Measurements from ENCODE around the gene BIRC3. TPM values are rescaled to one million over a fixed set of nuclear protein-coding genes. Genes with fewer than 3 reads are reported as not detected.

Gene BIRC3
- total and polyA plus RNA-seq, 10 donors, result 35.0 to 164 (median 93.7) TPM

DNA sequence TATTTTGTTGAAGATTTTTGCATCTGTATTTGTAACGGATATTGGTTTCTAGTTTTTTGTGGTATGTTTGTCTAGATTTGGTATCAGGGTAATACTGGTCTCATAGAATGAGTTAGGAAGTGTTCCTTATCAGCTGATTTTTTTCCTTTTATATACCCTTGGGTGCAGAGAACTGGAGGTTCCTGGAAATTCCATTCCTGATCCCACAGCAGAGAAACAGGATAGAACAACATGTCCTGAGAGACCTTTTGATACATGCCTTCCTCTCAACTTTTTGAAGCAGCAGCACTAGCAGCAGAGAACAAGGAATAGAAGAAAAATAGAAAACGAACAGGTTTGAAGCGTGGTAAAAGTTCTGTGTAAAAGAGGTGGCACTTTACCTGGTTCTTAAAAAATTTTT lies 66.6 kb downstream of the BIRC3 start:
- Histone ChIP-seq H3K27me3 (replicated peaks in 1 of 7) (no peaks in the 10 kb centered on the region), H3K9me3 (no peaks in the 10 kb centered on the region), H3K27ac (peak overlapping the region in 5 of 8 donors; percentile 18 to 67 (median 57)), H3K36me3 (peaks cover 0 to 100% (median 43%) of the 10 kb centered on the region in 6 donors), H3K4me3 (no peak overlapping the region), H3K4me1 (peaks cover 0 to 29% (median 3%) of the 10 kb centered on the region in 6 donors)
- 82 to 89% (median 87%) methylated on average over 3 of the region's 3 CpGs for WGBS, 5 donors
- no peak for DNase-seq
- no peak for TF ChIP-seq POLR2AphosphoS5 (IDR thresholded peaks at IDR 0.05)
- TF ChIP-seq, protein P1, sequence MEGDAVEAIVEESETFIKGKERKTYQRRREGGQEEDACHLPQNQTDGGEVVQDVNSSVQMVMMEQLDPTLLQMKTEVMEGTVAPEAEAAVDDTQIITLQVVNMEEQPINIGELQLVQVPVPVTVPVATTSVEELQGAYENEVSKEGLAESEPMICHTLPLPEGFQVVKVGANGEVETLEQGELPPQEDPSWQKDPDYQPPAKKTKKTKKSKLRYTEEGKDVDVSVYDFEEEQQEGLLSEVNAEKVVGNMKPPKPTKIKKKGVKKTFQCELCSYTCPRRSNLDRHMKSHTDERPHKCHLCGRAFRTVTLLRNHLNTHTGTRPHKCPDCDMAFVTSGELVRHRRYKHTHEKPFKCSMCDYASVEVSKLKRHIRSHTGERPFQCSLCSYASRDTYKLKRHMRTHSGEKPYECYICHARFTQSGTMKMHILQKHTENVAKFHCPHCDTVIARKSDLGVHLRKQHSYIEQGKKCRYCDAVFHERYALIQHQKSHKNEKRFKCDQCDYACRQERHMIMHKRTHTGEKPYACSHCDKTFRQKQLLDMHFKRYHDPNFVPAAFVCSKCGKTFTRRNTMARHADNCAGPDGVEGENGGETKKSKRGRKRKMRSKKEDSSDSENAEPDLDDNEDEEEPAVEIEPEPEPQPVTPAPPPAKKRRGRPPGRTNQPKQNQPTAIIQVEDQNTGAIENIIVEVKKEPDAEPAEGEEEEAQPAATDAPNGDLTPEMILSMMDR (IDR thresholded peaks at IDR 0.05 in 8 of 11, conservative IDR thresholded peaks at IDR 0.05 in 3 of 11), result no peak
- no peak for TF ChIP-seq POLR2A (IDR thresholded peaks at IDR 0.05)
- intact Hi-C loops (cut with DNase I; ENCODE audit: low total_unique reads), result no loop called here

DNA sequence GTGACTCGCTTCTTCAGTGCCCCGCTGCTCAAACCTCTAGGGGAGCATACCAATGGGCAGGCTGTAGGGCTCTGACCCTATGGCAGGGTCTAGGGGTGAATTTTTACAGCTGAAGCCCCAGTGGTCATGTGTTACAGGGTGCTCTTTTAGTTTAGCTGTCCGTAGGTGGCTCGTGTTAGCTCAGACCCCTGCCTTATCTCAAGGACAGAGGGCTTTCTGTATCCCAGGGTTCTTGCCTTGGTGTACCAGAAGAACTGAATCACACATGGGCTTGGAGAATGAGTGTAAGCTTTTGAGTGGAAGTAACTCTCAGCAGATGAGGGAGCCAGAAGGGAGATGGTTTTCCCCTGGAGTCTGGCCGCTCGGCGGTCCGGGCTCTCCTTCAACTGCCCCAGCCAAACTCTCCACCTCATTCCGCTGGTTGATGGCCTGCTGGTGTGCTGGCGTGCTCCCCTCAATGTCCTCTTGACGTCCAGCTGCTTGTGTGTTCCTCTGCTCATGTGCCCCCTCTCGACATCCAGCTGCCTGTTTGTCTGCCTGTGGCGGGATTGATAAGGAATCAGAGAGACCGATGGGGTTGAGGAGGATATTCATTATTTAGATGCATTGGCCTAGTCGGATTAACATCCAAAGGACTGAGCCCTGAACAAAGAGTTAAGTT lies 67.3 kb downstream of the BIRC3 start:
- no peaks in the 10 kb centered on the region for H3K27me3 ChIP-seq (replicated peaks in 1 of 7)
- H3K9me3 ChIP-seq, result no peaks in the 10 kb centered on the region
- H3K36me3 ChIP-seq, result peaks cover 0 to 100% (median 43%) of the 10 kb centered on the region in 6 donors
- H3K27ac ChIP-seq, result peak overlapping the region in 5 of 8 donors; percentile 18 to 67 (median 57)
- peaks cover 0 to 29% (median 3%) of the 10 kb centered on the region in 6 donors for H3K4me1 ChIP-seq
- no peak overlapping the region for H3K4me3 ChIP-seq
- DNase-seq, result no peak
- intact Hi-C loops (cut with DNase I; ENCODE audit: low total_unique reads), result no loop called here
- TF ChIP-seq POLR2AphosphoS5 (IDR thresholded peaks at IDR 0.05), result peak; percentile 33 to 68 (median 62)
- no peak for TF ChIP-seq POLR2A (IDR thresholded peaks at IDR 0.05)
- WGBS, 5 donors, result 77 to 85% (median 79%) methylated on average over 15 of the region's 15 CpGs

DNA sequence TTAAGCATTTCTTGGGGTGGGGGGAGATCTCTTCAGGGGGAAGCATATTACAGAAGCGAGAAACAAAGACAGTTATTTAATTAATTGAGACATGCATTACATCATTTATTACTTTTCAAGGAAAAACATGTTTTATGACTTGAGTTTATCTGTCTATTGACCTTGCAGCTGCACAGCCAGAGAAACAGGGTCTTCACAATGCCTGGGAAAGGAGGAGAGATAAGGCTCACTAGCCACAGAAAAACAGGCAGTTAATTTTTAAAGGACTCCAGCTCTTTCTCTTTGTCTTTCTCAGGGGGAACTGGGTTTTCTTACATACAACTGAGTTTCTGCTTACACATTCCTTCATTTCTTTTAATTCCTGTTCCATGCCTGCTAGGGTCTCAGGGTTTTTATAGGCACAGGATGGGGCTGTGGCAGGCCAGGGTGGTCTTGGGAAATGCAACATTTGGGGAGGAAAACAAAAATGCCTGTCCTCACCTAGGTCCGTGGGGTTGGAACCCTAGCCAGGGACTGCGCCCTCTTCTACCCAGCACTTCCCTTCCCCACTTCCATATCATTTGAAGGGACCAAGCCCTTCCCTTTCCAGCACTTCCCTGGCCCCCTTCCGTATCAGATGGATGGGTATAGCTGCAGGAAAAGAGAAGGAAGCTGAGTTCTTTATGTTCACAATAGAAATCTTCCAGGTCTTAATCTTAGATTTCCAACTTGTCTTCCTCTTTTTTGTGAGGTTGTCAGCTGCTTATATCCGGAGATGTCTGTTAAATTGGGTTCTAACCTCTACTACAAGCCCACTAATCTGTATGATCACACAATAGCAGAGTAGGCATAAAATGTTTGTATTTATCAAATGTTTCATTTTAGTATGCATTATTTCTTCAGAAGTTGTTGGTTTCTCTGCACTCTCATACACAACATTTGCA lies 68.1 kb downstream of the BIRC3 start:
- Histone ChIP-seq H3K4me3 (no peak overlapping the region), H3K36me3 (peaks cover 0 to 95% (median 36%) of the 10 kb centered on the region in 6 donors), H3K4me1 (peaks cover 0 to 29% (median 4%) of the 10 kb centered on the region in 6 donors), H3K27me3 (replicated peaks in 1 of 7) (no peaks in the 10 kb centered on the region), H3K9me3 (no peaks in the 10 kb centered on the region), H3K27ac (peak overlapping the region in 6 of 8 donors; percentile 24 to 67 (median 49))
- TF ChIP-seq, protein P1 (IDR thresholded peaks at IDR 0.05 in 8 of 11, conservative IDR thresholded peaks at IDR 0.05 in 3 of 11), result no peak
- no peak for TF ChIP-seq POLR2A (IDR thresholded peaks at IDR 0.05)
- no peak for TF ChIP-seq POLR2AphosphoS5 (IDR thresholded peaks at IDR 0.05)
- WGBS, 5 donors, result 46 to 53% (median 50%) methylated on average over 5 of the region's 5 CpGs
- DNase-seq, result no peak
- intact Hi-C loops (cut with DNase I; ENCODE audit: low total_unique reads), result no loop called here

DNA sequence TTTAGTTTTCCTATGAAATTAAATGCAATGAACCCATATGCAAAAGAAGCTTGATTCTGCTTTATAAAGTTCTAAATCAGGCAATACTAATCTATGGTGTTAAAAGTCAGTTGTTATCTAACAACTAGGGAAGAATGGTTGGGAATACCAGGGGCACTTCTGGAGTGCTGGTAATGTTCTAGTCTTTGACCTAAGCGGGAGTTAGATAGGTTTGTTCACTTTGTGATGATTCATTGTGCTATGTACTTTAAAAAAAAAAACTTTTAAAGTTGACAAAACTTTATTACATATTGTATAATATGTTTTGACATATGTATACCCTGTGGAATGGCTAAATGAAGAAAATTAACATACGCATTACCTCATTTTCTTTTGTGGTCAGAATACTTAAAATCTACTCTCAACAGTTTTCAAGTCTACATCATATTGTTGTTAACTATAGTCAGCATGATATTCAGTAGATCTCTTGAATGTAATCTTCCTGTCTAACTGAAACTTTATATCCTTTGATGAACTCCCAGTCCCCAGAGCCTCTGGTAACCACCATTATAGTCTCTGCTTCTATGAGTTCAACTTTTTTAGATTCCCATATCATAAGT lies 69.0 kb downstream of the BIRC3 start:
- H3K4me1 ChIP-seq, result peaks cover 0 to 38% (median 7%) of the 10 kb centered on the region in 6 donors
- H3K9me3 ChIP-seq, result no peaks in the 10 kb centered on the region
- TF ChIP-seq, protein P1 (IDR thresholded peaks at IDR 0.05 in 8 of 11, conservative IDR thresholded peaks at IDR 0.05 in 3 of 11), result no peak
- TF ChIP-seq POLR2A (IDR thresholded peaks at IDR 0.05) (no peak), POLR2AphosphoS5 (IDR thresholded peaks at IDR 0.05) (no peak)
- peaks cover 0 to 91% (median 30%) of the 10 kb centered on the region in 6 donors for H3K36me3 ChIP-seq
- no peak overlapping the region for H3K4me3 ChIP-seq
- no peaks in the 10 kb centered on the region for H3K27me3 ChIP-seq (replicated peaks in 1 of 7)
- 89 to 94% (median 92%) methylated on average over 2 of the region's 2 CpGs for WGBS, 5 donors
- intact Hi-C loops (cut with DNase I; ENCODE audit: low total_unique reads), result no loop called here
- DNase-seq, result no peak
- no peak overlapping the region for H3K27ac ChIP-seq

All from spleen (tissue), 11 donors.